ENCODE data around the gene AAMP.

AAMP gene

DNA sequence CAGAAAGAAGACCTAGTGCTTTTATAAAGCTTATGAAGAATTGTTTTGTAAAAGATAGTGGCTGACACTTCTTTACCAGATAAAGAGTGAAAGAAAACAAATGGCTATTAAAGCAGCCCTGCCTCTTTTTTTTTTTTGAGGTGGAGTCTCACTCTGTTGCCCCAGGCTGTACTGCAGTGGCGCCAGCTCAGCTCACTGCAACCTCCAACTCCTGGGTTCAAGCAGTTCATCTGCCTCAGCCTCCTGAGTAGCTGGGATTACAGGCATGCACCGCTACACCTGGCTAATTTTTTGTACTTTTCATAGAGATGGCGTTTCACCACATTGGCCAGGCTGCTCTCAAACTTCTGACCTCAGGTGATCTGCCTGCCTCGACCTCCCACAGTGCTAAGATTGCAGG, 40.1 kb downstream of the AAMP start:
- TF ChIP-seq, protein P1, sequence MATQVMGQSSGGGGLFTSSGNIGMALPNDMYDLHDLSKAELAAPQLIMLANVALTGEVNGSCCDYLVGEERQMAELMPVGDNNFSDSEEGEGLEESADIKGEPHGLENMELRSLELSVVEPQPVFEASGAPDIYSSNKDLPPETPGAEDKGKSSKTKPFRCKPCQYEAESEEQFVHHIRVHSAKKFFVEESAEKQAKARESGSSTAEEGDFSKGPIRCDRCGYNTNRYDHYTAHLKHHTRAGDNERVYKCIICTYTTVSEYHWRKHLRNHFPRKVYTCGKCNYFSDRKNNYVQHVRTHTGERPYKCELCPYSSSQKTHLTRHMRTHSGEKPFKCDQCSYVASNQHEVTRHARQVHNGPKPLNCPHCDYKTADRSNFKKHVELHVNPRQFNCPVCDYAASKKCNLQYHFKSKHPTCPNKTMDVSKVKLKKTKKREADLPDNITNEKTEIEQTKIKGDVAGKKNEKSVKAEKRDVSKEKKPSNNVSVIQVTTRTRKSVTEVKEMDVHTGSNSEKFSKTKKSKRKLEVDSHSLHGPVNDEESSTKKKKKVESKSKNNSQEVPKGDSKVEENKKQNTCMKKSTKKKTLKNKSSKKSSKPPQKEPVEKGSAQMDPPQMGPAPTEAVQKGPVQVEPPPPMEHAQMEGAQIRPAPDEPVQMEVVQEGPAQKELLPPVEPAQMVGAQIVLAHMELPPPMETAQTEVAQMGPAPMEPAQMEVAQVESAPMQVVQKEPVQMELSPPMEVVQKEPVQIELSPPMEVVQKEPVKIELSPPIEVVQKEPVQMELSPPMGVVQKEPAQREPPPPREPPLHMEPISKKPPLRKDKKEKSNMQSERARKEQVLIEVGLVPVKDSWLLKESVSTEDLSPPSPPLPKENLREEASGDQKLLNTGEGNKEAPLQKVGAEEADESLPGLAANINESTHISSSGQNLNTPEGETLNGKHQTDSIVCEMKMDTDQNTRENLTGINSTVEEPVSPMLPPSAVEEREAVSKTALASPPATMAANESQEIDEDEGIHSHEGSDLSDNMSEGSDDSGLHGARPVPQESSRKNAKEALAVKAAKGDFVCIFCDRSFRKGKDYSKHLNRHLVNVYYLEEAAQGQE (IDR thresholded peaks at IDR 0.05; ENCODE audit: insufficient read depth in 1 of 2, low read depth in 2 of 2, low read length in 2 of 2) = no peak
- TF ChIP-seq SIN3A (IDR thresholded peaks at IDR 0.05; ENCODE audit: borderline replicate concordance, insufficient read depth, low read length) (no peak), TAF1 (IDR thresholded peaks at IDR 0.05; ENCODE audit: borderline replicate concordance, insufficient read depth, low read length) (no peak)

DNA sequence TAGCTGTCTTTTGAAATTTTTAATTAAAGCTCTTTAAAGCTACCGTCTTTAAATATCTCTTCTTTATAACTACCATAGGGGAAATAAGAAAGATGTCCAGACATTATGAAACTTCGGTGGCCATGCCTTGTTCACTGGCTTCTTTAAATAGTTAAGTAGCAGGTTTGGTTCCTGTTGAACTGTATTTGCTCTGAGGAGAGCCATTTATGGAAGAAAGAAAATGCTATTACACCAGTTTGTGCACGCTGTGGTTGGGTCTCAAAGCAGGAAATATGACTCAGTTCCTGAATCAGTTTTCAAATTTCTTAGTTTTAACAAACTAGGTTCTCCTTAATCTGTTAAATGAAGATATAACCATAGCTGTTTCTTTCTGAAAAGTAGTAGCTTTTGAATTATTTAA, 40.7 kb downstream of the AAMP start:
- TF ChIP-seq, protein P1 (IDR thresholded peaks at IDR 0.05; ENCODE audit: insufficient read depth in 1 of 2, low read depth in 2 of 2, low read length in 2 of 2) = no peak
- TF ChIP-seq TAF1 (IDR thresholded peaks at IDR 0.05; ENCODE audit: borderline replicate concordance, insufficient read depth, low read length) (no peak), FOXP2 (optimal IDR thresholded peaks at IDR 0.05; ENCODE audit: borderline replicate concordance, extremely low read depth, extremely low read length, insufficient read depth) (no peak), POLR2AphosphoS5 (IDR thresholded peaks at IDR 0.05; ENCODE audit: low read depth, low read length) (no peak), SIN3A (IDR thresholded peaks at IDR 0.05; ENCODE audit: borderline replicate concordance, insufficient read depth, low read length) (no peak)

DNA sequence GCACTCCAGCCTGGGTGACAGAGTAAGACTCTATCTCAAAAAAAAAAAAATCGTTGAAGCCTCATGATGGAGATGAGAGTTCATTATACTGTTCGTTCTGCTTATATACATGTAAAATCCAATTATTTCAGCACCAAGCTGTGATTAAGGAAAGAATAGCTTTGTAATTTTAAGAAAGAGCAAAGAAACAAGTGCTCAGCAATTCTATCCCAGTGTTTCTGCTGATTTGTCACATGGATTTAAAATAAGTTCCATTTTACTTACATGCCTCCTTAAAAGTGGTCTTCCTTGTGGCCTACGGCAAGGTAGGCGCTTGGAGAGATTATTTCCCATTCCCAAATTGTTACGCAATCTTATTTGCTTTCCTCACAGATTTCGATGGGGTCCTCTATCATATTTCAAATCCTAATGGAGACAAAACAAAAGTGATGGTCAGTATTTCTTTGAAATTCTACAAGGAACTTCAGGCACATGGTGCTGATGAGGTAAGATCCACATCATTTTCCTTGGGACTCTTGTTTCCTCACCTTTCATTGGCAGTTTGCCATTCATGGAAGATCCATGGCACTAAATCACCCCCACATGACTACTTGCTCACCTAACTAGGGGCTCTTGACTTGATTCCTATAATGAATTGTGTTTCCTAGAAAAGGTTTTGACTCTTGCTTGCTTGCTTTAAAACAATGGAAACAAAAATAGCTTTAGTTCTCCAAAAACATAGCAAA, 41.4 kb downstream of the AAMP start:
- TF ChIP-seq, protein P1 (IDR thresholded peaks at IDR 0.05; ENCODE audit: insufficient read depth in 1 of 2, low read depth in 2 of 2, low read length in 2 of 2) = no peak
- TF ChIP-seq POLR2AphosphoS5 (IDR thresholded peaks at IDR 0.05; ENCODE audit: low read depth, low read length) = no peak
- TF ChIP-seq TAF1 (IDR thresholded peaks at IDR 0.05; ENCODE audit: borderline replicate concordance, insufficient read depth, low read length) = no peak
- TF ChIP-seq FOXP2 (optimal IDR thresholded peaks at IDR 0.05; ENCODE audit: borderline replicate concordance, extremely low read depth, extremely low read length, insufficient read depth) = no peak

DNA sequence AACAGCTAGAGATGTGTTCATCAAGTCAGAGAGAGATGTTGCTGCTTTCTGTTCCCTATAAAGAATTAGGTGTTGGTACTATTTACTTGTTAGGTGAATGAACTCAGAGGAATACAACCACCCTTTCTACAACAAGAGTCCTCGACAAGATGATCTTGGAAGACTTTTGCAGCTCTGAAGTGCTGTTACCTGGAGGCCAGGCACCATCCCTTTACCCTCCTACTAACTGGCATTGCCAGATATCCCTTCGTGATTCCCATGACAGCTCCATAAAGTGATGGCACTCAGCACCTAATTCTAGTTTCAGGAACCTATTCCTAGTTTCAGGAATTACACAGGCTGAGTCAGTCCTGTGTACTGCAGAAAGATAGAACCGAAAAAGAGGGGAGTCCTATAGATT, 43.0 kb downstream of the AAMP start:
- TF ChIP-seq FOXP2 (optimal IDR thresholded peaks at IDR 0.05; ENCODE audit: borderline replicate concordance, extremely low read depth, extremely low read length, insufficient read depth) (no peak), TAF1 (IDR thresholded peaks at IDR 0.05; ENCODE audit: borderline replicate concordance, insufficient read depth, low read length) (no peak), SIN3A (IDR thresholded peaks at IDR 0.05; ENCODE audit: borderline replicate concordance, insufficient read depth, low read length) (no peak), POLR2AphosphoS5 (IDR thresholded peaks at IDR 0.05; ENCODE audit: low read depth, low read length) (no peak)
- TF ChIP-seq, protein P1 (IDR thresholded peaks at IDR 0.05; ENCODE audit: insufficient read depth in 1 of 2, low read depth in 2 of 2, low read length in 2 of 2) = no peak

DNA sequence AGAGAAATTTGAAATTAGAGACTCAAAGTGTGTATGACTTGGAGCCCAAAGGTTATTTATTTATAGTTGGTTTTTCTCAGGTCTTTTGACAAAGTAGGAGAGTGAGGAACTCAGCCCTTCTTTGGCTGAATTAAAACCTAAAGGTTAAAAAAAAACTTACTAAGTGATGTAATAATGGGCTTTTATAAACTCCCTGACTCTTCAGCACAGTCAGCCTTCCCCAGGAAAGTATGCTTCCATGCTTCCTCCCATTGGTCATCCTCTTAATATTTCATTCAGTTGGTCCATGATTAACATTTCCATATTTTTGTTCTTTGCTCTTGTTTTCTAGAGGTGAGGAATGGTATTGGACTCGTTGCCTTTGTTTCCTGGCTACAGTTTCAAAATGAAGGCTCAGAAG, 45.8 kb downstream of the AAMP start:
- TF ChIP-seq TAF1 (IDR thresholded peaks at IDR 0.05; ENCODE audit: borderline replicate concordance, insufficient read depth, low read length) (no peak), FOXP2 (optimal IDR thresholded peaks at IDR 0.05; ENCODE audit: borderline replicate concordance, extremely low read depth, extremely low read length, insufficient read depth) (no peak), POLR2AphosphoS5 (IDR thresholded peaks at IDR 0.05; ENCODE audit: low read depth, low read length) (no peak), SIN3A (IDR thresholded peaks at IDR 0.05; ENCODE audit: borderline replicate concordance, insufficient read depth, low read length) (no peak)
- TF ChIP-seq, protein P1 (IDR thresholded peaks at IDR 0.05; ENCODE audit: insufficient read depth in 1 of 2, low read depth in 2 of 2, low read length in 2 of 2) = no peak

All from PFSK-1 (cell line).